ENCODE data around the gene SH3PXD2A. TPM values are rescaled to one million over a fixed set of nuclear protein-coding genes. Genes with fewer than 3 reads are reported as not detected.

SH3PXD2A gene
- total RNA-seq, 1 donor, result 29.0 TPM

DNA sequence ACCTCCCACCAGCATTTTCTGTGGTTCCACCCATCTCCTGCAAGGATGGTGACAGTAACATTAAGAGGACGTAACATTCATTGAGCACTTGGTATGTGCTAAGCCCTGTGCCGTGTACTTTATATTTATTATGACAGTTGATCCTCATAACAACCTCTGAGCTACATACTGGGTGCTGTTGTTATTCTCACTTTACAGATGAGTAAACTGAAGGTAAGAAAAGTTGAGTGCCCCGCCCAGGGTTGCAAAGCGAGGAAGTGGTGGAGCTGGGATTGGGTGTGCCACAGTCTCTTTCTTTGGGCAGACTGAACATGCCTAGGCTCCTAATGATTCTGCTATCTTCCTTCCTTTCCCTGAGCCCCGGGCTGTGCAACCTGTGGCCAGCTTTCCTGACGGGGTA lies 107.4 kb downstream of the SH3PXD2A start:
- H3K27me3 ChIP-seq (ENCODE audit: insufficient read depth, low read length), result no peaks in the 10 kb centered on the region
- H3K4me2 ChIP-seq (ENCODE audit: insufficient read depth, low read length), result no peak overlapping the region
- H3K9me3 ChIP-seq (ENCODE audit: low read depth, low read length), result no peaks in the 10 kb centered on the region
- peaks cover 15% of the 10 kb centered on the region for H3K4me1 ChIP-seq (ENCODE audit: insufficient read depth, low read length)
- H3K36me3 ChIP-seq (ENCODE audit: insufficient read depth, low read length), result no peaks in the 10 kb centered on the region
- no peak for TF ChIP-seq CTCF (IDR thresholded peaks at IDR 0.05; ENCODE audit: extremely low read depth, low read depth, low read length)
- no peak overlapping the region for H3K27ac ChIP-seq (ENCODE audit: low read depth, low read length)
- no peak overlapping the region for H3K4me3 ChIP-seq (ENCODE audit: insufficient read depth, low read length)
- no peaks in the 10 kb centered on the region for H3K79me2 ChIP-seq (ENCODE audit: insufficient read depth, low read length)
- no peaks in the 10 kb centered on the region for H4K20me1 ChIP-seq (ENCODE audit: insufficient read depth, low read length)
- no peak for DNase-seq (ENCODE audit: insufficient read length, low spot score, missing footprints)
- H2AFZ ChIP-seq (ENCODE audit: low read length), result no peak overlapping the region

GRCh38 chr10:103747193-103747865 lies 108.0 kb downstream of the SH3PXD2A start:
- no peak for TF ChIP-seq CTCF (IDR thresholded peaks at IDR 0.05; ENCODE audit: extremely low read depth, low read depth, low read length)
- H4K20me1 ChIP-seq (ENCODE audit: insufficient read depth, low read length), result no peaks in the 10 kb centered on the region
- H3K79me2 ChIP-seq (ENCODE audit: insufficient read depth, low read length), result no peaks in the 10 kb centered on the region
- DNase-seq (ENCODE audit: insufficient read length, low spot score, missing footprints), result peak; percentile 84
- H3K4me2 ChIP-seq (ENCODE audit: insufficient read depth, low read length), result no peak overlapping the region
- H3K4me3 ChIP-seq (ENCODE audit: insufficient read depth, low read length), result no peak overlapping the region
- peak overlapping the region; percentile 61 for H3K27ac ChIP-seq (ENCODE audit: low read depth, low read length)
- no peaks in the 10 kb centered on the region for H3K9me3 ChIP-seq (ENCODE audit: low read depth, low read length)
- peaks cover 15% of the 10 kb centered on the region for H3K4me1 ChIP-seq (ENCODE audit: insufficient read depth, low read length)
- no peaks in the 10 kb centered on the region for H3K27me3 ChIP-seq (ENCODE audit: insufficient read depth, low read length)
- H3K36me3 ChIP-seq (ENCODE audit: insufficient read depth, low read length), result no peaks in the 10 kb centered on the region
- H2AFZ ChIP-seq (ENCODE audit: low read length), result peak overlapping the region; percentile 77

DNA sequence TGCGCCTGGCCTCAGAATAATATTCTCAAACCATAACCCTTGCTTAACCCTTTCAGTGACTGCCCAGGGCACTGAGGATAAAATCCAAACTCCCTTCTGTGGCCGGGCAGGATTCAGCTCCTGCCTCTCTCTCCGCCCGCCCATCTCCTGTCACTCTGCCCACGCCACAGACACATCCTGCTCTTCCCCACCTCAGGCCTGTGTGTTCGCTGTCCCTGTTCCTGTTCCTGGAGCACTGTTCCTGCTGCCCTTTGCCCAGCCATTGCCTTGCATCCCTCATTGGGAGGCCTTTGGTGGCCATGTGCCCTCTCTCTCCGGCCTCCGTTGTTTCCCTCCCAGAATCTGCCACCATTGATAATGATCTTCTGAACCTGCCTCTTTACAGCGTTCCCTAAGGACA lies 108.8 kb downstream of the SH3PXD2A start:
- no peak overlapping the region for H3K4me3 ChIP-seq (ENCODE audit: insufficient read depth, low read length)
- no peak for TF ChIP-seq CTCF (IDR thresholded peaks at IDR 0.05; ENCODE audit: extremely low read depth, low read depth, low read length)
- no peaks in the 10 kb centered on the region for H3K27me3 ChIP-seq (ENCODE audit: insufficient read depth, low read length)
- H3K27ac ChIP-seq (ENCODE audit: low read depth, low read length), result peak overlapping the region; percentile 61
- peaks cover 15% of the 10 kb centered on the region for H3K4me1 ChIP-seq (ENCODE audit: insufficient read depth, low read length)
- H2AFZ ChIP-seq (ENCODE audit: low read length), result no peak overlapping the region
- no peak overlapping the region for H3K4me2 ChIP-seq (ENCODE audit: insufficient read depth, low read length)
- H3K36me3 ChIP-seq (ENCODE audit: insufficient read depth, low read length), result no peaks in the 10 kb centered on the region
- H3K79me2 ChIP-seq (ENCODE audit: insufficient read depth, low read length), result no peaks in the 10 kb centered on the region
- H3K9me3 ChIP-seq (ENCODE audit: low read depth, low read length), result no peaks in the 10 kb centered on the region
- no peaks in the 10 kb centered on the region for H4K20me1 ChIP-seq (ENCODE audit: insufficient read depth, low read length)
- no peak for DNase-seq (ENCODE audit: insufficient read length, low spot score, missing footprints)

DNA sequence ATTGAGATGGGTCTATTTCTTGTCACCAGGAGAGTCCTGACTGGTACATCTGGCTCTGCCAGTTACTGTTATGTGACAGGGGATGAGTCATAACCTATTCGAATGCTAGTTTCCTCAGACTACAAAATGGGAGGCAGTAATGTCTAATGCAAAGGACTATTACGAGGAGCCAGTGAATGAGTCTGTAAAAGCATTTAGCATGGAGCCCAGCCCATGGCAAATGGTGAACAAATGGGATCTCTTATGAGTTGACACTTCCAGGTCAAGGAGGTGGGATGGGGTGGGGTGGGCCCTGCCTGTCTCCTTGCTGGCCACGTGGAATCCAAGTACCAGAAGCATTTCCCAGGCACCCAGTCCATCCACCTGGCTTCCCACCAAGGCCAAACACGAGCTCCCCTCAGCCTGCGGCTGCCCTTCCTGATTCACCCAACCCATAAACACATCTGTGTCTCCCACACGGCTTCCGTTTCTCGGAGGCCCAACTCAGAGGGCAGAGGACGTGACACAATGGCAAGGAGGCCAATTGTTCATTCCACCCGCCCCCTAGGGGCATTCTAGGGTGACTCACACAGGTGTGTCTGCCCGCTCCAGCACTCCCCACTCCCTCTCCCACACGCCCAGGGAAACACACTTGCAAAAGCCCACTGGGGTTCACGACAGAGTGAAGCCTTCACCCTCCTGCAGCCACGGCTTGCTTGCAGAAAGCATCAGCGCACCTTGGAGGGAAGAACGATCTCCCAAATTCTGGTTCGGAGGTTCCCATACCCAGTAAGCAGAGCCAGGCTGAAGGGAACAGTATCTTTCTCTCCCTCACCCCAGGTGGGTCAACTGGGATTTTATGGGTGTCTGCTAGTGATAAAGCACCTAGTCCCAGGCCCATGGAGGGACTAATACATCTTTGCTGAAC lies 109.8 kb downstream of the SH3PXD2A start:
- Histone ChIP-seq H3K4me2 (ENCODE audit: insufficient read depth, low read length) (no peak overlapping the region), H3K9me3 (ENCODE audit: low read depth, low read length) (no peaks in the 10 kb centered on the region), H3K36me3 (ENCODE audit: insufficient read depth, low read length) (no peaks in the 10 kb centered on the region), H3K27ac (ENCODE audit: low read depth, low read length) (no peak overlapping the region), H3K4me3 (ENCODE audit: insufficient read depth, low read length) (no peak overlapping the region), H3K4me1 (ENCODE audit: insufficient read depth, low read length) (peaks cover 15% of the 10 kb centered on the region), H3K27me3 (ENCODE audit: insufficient read depth, low read length) (no peaks in the 10 kb centered on the region), H4K20me1 (ENCODE audit: insufficient read depth, low read length) (no peaks in the 10 kb centered on the region), H3K79me2 (ENCODE audit: insufficient read depth, low read length) (no peaks in the 10 kb centered on the region), H2AFZ (ENCODE audit: low read length) (no peak overlapping the region)
- DNase-seq (ENCODE audit: insufficient read length, low spot score, missing footprints), result peak; percentile 9
- no peak for TF ChIP-seq CTCF (IDR thresholded peaks at IDR 0.05; ENCODE audit: extremely low read depth, low read depth, low read length)
